Fibroblast of peridontal ligament (primary cell): Measurements from ENCODE around the gene MYL12B.
"Not testable (repeated sequence)": the region's sequence is repeated elsewhere in the genome, so short reads cannot be mapped to it uniquely, and the experiment has no call there.

Experiments
- DNase-seq: peaks from one replicate; pipeline ENCODE4 v3.0.0-alpha.2; 2010; ENCODE audit errors: extremely low read depth

The MYL12B gene

DNA sequence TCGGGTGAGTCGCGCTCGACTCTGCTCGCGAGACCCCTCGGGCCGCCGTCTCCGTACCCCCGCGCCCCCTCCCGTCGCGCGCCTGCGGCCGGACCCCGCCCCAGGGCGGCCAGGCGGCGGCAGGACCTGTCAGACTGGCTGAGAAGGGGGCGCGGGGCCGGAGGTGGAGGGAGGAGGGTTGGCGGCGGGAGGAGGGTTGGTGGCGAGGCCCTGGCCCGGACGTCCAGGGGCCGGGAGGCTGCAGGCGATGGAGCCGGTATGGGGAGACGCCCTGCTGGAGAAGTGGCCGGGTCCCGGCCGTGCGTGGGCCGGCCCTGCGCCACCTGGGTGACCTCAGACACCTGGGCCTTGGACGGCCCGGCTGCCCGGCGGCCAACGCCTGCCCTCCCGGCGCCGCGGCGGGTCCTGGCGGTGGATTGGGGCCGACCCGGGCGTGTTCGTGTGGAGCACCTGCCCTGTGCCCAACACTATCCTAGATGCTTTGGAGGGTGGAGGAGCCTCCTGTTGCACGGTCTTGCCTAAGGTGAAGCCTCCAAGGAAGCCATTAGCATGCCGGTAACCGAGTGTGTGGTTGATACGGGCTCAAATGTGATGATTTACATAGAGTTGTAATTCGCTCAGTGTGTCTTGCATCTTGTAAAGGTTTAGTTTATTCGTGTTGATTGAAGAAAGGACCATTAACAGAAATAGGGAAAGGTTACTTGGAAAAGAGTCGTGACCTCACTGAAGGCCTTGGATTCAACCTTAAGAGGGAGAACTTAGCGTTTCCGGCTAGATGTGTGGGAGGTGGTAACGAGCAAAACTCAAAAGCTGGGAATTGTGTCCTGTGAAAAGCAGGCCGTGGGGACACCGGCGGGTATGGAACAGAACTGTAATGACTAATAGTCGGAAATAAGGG, 550 bp downstream of the MYL12B start:
- no peak for DNase-seq

DNA sequence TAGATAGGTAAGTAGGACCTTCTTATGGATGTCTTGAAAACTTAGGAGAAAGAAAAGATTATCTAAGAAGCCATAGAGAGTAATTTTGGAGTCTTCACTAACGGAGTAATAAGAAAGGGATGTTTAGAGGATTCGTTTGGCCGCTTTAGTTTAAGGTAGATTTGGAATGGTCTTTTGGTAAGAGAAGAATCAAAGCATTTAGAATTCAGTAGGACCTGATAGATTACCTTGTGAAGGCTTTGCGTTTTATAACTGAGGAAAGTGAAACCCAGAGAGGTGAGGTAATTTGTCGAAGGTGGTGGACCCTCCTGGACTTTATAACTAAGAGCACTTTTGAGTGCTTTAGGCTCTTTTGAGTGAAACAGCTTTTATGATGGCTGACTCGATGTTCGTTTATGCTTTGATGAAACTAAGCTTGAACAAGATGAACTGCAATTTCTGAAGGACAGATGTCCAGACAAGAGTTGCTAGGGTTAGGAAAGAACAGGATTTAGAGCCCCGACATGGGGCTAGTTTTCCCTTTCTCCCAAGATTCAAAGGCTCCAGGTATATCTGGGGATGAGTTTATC, 1.3 kb downstream of the MYL12B start:
- DNase-seq: no peak

DNA sequence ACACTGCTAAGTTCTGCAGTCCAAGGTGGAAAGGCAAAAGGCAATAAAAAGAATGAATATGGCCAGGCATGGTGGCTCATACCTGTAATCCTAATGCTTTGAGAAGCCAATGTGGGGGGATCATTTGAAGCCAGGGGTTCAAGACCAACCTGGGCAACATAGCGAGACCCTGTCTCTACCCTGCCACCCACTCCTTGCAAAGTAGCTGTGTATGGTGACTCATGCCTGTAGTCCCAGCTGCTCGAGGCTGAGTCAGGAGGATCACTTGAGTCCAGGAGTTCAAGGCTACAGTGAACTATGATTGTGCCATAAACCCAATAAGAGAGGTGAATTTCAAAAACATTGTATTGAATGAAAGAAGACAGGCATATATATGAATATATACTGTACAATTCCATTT, 2.4 kb downstream of the MYL12B start:
- DNase-seq: no peak

DNA sequence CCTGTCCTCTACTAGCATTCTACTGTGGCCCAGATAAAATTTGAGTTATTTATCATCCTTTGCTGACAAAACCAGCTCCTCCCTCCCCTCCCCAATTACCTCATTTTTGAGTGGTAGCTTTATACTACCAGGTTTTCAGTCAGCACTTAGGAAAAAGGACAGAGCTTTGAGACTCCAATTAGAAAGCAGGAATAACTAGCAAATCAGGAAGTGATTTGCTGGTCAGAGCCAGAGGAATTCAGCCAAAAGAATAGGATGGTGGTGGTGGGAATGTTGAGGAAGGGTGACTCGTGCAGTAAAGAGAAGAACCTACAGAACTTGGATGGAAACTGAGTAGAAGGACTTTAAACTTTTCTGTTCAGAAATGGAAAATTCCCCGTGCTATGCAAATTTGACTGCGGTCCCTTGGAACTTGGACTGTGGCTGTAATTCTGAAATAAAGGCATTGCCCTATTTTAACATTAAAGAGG, 3.7 kb downstream of the MYL12B start:
- DNase-seq: peak; percentile 51

DNA sequence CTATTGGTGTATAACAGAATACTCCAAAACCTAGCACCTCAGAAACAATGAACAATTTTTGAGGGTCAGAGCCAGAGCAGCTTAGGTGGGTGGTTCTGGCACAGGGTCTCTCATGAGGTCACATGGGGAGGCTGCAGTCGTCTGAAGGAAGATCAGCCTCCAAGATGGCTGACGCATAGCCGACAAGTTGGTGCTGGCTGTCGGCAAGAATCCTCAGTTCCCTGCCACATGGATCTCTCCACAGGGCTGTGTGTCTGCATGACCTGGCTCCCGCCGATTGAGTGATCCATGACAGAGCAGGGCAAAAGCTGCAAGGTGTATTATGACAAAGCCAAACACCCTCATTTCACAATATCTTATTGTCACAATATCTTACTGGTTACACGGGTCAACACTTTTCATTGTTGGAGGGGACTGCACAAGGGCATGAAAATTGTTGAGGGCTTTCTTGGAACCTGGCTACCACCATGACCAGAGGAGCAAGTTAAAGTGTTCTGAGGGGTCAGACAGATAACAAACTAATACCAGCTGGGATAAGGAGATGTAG, 4.2 kb downstream of the MYL12B start:
- no peak for DNase-seq

DNA sequence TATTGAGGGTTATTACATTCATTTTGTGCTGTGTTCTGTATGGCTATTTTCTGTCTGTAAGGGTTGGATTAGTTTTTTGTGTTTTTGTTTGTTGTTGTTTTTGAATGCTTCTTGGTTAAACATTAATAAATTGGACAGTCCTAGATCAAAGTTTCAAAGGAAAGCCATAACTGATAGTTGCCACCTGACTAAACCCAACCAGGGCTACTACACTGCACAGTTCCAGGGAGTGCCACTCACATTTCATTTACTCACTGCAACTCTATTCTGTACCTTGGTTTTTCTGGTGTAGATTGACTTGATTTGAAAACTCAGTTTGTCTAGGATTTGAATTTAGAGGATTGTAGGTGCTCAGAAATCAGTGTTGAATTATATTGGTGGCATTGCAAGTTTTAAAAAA, 6.4 kb downstream of the MYL12B start:
- DNase-seq: no peak

DNA sequence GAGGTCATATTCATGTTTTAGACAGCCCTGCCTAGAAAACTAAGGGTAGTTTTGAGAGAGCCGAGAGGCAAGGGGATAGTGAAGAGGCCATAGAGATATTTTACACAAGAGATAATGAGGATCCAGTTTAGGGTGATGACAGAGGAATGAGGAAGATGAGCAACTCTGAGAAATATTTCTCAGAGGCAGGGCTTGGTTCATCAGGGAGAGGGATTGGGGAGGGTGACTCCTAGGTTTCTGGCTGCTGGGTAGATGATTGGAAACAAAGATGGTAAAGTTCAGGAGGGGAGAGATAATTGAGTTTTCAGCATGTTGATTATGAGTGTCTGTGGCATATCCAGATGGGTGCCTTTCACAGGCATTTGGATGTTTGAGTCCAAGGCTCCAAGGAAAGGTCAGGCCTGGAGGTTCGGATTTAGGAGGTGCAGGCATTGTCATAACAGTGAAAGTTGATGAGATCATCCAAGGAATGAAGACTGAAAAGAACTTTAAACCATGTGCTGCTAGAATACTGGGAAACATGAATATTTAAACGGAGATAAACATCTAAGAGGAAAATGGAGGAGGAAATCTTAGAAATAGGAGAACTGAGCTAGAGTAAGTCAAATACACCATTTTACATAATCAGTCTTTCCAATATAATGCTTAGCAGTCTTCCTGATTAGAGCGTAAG, 7.4 kb downstream of the MYL12B start:
- DNase-seq: no peak

DNA sequence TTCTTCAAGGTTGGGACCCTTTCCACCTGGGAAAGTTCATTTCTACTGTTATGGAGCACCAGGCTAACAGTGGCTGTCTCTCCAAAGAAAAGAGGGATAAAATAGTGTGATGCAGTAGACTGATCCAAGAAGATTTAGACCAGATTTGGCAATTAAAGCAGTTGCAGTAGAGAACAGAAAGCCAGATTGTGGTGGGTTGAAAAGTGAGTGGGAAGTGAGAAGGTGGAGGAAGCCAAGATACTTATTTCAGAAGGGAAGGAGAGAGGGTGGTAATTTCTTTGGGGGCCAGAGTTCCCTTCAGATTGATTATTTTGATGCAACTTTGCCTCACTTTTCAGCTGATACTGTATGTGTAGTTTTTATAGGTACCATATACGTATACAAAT, 8.0 kb downstream of the MYL12B start:
- no peak for DNase-seq

DNA sequence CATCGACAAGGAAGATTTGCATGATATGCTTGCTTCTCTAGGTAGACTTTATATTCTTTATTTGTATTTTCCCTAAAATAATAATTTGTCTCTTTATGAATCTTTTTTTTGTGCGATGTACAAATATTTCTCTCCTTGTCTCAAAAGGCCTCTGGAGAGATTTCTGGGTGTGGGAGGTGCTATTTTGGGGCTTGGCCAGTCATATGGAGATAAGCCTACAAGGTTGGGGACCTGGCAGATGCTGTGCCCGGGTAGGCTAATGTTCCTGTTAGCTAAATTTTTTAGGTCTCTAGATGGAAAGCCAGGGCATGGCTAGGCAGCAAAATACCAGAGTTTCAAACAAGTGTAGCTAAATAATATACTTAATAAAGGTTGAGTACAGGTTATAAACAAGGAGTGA, 11.1 kb downstream of the MYL12B start:
- no peak for DNase-seq

DNA sequence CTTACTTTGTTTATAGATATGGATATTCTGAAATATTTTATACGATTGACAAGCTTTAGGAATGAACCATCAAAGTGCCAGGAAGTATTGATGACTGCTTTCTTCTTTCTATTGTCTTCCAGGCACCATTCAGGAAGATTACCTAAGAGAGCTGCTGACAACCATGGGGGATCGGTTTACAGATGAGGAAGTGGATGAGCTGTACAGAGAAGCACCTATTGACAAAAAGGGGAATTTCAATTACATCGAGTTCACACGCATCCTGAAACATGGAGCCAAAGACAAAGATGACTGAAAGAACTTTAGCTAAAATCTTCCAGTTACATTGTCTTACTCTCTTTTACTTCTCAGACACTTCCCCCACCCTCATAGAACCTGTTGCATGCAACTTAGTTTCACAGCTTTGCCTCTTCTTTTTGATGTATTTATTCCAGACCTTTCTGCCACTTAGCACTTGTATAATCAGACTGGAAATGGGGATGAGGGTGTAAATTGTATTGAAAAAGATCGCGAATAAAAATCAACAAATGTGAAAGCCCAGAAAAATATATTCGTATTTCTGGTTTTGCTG, 15.8 kb downstream of the MYL12B start:
- DNase-seq: not testable (repeated sequence)

DNA sequence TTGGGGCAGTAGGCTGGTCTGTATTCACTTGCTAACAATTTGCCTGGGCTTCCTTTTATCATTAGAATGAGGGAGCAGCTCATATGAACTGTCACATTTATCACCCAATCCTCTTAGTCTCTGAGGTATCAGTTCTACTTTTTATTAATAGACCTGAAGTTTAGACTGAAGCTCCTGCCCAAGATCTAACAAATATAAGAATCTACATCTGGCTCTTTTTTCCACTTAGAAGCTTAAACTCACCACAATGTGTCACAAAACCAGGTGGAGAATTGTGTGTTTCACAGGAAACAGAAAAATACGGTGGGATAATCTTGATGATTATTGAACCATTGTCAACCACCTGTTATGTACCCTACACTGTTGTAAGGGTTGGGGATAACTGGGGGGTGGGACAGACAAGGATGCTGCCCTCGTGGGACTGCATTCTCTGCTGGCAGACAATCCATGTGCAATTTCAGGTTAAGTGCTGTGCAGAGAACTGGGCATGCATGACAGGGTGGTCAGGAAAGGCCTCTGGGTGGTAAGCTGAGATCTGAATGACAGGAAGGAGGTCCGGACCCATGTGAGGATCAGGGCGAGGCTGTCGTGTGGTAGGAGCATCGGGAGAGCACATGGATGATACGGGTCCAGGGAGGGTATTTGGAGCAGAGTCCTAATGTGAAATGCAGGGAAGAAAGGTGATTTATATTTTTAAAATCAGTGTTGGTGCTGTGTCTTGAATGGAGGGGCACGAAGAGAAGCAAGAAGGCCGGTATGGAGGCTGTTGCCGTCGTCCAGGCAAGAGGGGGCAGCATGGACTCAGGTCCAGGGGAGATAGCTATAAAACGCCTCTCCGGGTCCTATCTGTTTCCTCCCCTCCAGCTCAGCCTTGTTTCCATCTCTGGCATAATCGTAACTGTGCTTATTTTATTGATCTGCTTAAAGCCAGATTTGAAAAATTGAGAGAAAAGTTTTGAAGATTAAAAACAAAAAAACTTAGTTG, 17.6 kb downstream of the MYL12B start:
- no peak for DNase-seq

DNA sequence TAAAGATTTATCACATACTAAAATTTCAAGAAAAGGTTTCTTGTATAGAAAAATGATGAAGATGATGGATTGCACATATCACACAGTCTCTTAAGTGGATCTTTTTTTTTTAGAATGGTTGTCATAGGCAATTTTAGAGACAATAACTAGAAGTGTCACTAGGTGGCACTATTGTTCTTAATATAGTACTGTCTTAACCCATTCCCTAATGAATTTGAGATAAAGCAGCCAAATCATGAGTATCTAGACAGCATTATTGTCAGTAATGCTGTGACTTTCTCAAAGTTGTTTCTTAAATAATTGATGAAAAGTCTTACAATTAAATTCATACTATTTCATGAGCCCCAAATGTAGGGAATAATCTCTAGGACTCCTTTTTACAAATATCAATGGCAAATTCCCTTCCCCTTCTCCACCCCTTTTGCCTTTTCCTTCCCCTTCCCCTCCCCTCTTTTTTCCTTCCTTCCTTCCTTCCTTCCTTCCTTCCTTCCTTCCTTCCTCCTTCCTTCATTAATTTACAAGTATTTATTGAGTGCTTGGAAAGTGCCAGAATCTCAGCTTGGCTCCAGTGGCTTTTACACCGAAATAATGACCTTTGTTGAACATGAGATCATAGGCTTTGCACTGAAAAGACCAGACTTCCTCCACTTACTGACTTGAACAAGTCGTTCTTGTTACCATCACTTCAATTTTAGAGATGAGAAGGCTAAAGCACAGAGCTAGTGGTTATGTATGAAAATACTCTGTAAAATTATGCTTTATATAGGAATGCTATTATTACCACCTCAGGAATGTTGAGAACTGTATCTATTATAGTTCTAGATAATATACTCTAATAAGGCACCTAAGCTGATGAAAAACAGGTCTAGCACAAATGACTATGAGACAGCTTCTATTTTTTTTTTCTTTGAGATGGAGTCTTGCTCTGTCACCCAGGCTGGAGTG, 19.8 kb downstream of the MYL12B start:
- peak; percentile 95 for DNase-seq

DNA sequence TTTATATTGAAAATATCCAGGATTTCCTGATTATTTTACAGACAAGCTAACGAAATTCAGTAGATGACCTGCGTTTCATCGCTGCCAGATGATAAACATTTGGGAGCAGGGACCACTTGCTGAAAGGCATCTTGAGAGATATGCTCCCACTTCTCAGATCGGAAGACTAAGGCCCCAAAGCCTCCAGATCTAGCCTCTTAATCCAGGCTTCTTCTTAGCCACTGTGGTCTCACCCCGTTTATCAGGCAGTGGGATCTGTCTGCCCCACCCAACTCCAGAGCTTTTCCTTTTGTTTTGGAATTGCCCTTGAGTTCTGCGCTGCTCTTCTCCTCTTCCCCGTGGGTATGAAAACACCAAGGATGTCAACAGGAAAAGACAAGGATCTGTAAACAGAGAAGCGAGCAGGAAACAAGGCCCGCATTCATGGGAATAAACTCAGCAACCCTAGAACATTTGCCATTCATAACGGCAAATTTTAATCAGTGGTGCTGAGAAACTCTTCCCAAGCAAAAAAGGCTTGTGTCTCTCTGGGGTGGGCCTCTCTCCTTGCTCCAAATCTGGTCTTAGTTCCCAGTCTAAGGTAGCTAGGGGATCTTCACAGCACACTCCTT, 21.4 kb downstream of the MYL12B start:
- DNase-seq: no peak

DNA sequence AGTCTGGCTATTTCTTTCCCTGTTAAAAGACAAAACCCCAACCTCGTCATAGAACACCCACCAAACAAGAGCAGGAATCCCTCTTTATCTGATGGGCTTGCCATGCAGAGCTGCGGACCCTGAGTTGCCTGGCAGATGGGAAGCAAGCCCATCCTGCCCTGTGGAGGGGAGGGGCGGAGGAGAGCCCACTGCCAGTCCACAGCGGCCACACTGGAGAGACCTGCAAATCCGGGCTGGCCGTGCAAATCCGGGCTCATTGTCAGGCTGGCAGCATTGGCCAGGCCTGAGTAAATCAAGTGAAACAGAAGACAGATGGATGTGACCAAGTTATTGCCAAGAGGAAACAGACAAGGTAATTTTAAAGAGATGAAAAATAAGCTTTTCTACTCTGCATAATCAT, 22.0 kb downstream of the MYL12B start:
- DNase-seq: no peak

DNA sequence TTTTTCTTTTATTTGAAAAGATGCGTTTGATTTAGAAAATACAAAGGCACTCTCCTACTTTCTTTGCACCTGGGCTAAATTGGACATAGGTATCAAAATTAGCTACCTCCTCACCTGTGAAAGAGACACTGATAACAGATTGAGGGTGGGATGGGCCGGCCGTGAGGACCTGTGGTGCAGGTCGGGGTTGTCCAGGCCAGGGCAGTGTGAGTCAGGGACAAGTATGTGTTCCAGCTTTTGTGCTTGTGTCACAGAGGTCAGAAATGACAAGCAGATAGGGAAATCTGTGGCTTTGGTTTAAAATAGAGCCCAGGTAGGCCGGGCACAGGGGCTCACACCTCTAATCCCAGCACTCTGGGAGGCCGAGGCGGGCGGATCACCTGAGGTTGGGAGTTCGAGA, 22.6 kb downstream of the MYL12B start:
- no peak for DNase-seq

DNA sequence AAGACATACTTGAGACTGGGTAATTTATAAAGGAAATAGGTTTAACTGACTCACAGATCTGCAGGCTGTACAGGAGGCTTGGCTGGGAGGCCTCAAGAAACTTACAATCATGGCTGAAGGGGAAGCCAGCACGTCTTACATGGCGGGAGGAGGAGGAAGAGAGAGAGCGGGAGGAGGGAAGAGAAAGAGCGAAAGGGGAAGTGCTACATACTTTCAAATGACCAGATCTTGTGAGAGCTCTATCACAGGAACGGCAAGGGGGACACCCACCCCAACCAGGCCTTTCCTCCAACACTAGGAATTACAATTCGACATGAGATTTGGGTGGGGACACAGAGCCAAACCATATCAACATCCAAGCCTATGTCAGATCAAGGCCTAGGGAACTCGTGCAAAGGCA, 24.2 kb downstream of the MYL12B start:
- DNase-seq: no peak

DNA sequence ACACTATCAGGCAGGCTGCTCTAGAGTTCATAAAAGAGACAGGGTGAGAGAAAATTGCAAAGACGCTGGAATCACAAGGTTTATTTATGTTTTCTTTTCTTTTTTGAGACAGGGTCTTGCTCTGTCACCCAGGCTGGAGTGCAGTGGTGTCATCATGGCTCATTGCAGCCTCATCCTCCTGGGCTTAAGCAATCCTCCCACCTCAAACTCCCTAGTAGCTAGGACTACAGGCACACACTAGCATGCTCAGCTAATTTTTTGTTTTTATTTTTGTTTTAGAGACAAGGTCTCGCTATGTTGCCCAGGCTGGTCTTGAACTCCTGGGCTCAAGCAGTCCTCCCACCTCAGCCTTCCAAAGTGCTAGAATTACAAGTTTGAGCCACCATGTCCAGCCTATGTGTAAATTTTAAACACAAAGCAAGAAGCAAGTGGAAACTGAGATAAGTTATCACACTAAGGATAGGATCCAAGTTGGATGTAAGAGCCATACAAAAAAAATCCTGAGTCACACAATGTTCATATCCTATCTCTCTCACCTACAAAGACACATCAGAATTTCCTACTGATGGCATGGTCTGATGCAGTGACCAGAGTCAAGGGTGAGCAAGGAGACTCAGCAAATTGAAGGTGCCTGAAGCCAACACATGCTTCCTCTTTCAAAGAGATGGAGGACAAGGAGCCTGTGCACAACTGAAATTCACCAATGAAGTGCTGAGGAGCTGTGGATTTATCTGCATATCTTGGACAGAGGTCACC, 31.4 kb downstream of the MYL12B start:
- DNase-seq: no peak

DNA sequence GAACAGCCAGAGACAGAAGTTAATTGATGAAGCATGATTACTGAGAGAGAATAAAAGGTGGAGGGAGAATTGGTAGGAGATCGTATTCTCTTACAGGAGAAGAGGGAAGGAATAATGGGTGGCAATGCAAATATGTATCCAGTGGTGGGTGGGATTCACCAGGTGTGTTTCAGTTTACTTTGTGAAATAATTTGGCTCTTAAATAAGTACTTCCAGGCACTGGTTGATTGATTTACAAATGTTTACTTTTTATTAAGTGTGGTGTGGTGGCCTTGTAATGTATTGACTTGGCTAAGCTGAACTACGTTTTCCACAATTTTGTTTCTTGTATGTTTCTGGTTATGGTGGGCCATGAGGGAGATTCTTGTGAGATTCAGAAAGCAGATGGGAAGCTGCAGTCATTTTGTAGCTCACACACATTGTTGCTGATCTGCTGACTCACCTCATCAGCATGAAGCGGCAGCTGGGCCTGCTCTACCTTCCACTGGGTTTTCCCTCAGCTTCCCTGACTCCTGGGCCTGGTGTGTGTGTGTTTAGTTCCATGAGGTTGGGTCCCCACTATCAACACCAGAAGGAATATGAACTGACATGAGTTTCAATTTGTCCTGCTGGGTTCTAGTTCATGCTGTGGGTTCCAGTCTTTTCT, 32.6 kb downstream of the MYL12B start:
- peak; percentile 48 for DNase-seq
